DOHH2 (cell line): ENCODE measurements around the gene MICAL2.

Experiments
- EZH2phosphoT487 ChIP-seq: fragments of 200-600 bp; sonication (generic); IDR thresholded peaks from 2 replicates; pipeline ENCODE4 v1.6.1; 2017; ENCODE audit warnings: borderline replicate concordance, mild to moderate bottlenecking, antibody characterized with exemption, low read length, moderate library complexity, mixed read lengths
- TF ChIP-seq, protein P1 (sequence below): fragments of 200-600 bp; sonication (generic); IDR thresholded peaks from one replicate; pipeline ENCODE4 v1.5.1; 2014; ENCODE audit warnings: antibody characterized with exemption, mild to moderate bottlenecking, low read depth, low read length; ENCODE audit not compliant: poor library complexity, severe bottlenecking

DNA sequence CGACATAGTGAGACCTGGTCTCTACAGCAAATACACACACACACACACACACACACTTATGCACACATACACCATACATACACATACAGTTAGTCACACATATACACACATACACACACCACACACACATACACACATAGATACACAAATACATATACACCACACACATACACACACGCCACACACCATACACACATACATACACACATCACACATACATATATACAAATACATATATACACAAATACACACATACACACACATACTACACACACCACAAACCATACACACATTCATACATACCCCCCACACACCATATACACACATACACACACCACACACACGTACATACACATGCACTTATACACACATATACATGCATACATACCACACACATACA is 57.7 kb downstream of the MICAL2 start:
- TF ChIP-seq, protein P1, sequence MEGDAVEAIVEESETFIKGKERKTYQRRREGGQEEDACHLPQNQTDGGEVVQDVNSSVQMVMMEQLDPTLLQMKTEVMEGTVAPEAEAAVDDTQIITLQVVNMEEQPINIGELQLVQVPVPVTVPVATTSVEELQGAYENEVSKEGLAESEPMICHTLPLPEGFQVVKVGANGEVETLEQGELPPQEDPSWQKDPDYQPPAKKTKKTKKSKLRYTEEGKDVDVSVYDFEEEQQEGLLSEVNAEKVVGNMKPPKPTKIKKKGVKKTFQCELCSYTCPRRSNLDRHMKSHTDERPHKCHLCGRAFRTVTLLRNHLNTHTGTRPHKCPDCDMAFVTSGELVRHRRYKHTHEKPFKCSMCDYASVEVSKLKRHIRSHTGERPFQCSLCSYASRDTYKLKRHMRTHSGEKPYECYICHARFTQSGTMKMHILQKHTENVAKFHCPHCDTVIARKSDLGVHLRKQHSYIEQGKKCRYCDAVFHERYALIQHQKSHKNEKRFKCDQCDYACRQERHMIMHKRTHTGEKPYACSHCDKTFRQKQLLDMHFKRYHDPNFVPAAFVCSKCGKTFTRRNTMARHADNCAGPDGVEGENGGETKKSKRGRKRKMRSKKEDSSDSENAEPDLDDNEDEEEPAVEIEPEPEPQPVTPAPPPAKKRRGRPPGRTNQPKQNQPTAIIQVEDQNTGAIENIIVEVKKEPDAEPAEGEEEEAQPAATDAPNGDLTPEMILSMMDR = no peak
- TF ChIP-seq EZH2phosphoT487 = no peak
